Measurements from ENCODE around the gene EFCAB6.

The EFCAB6 gene

GRCh38 chr22:43802897-43803495 lies 9.1 kb downstream of the EFCAB6 start:
- TF ChIP-seq PPARA (CRISPR knock-in tag; IDR thresholded peaks at IDR 0.05; ENCODE audit: borderline replicate concordance) (no peak), TOX (CRISPR knock-in tag; IDR thresholded peaks at IDR 0.05; ENCODE audit: borderline replicate concordance) (no peak), CSRNP3 (CRISPR knock-in tag; IDR thresholded peaks at IDR 0.05) (no peak), ARNTL (CRISPR knock-in tag; IDR thresholded peaks at IDR 0.05; ENCODE audit: borderline replicate concordance, low read depth) (no peak)
- ATAC-seq, result no peak

GRCh38 chr22:43800970-43801369 lies 11.1 kb downstream of the EFCAB6 start:
- TF ChIP-seq ARNTL (CRISPR knock-in tag; IDR thresholded peaks at IDR 0.05; ENCODE audit: borderline replicate concordance, low read depth), result no peak
- TF ChIP-seq ZNF70 (CRISPR knock-in tag; IDR thresholded peaks at IDR 0.05), result no peak
- TF ChIP-seq CREB5 (CRISPR knock-in tag; IDR thresholded peaks at IDR 0.05; ENCODE audit: low read depth), result no peak
- no peak for TF ChIP-seq ZNF8 (CRISPR knock-in tag; IDR thresholded peaks at IDR 0.05)
- no peak for TF ChIP-seq ISL1 (CRISPR knock-in tag; IDR thresholded peaks at IDR 0.05)
- no peak for TF ChIP-seq ZC3H10 (CRISPR knock-in tag; IDR thresholded peaks at IDR 0.05)
- no peak for TF ChIP-seq ZFP3 (CRISPR knock-in tag; IDR thresholded peaks at IDR 0.05)
- no peak for TF ChIP-seq PATZ1 (CRISPR knock-in tag; IDR thresholded peaks at IDR 0.05; ENCODE audit: borderline replicate concordance)
- TF ChIP-seq CSDC2 (CRISPR knock-in tag; IDR thresholded peaks at IDR 0.05), result no peak
- ATAC-seq, result no peak

- no peak for TF ChIP-seq GLIS3 (CRISPR knock-in tag; IDR thresholded peaks at IDR 0.05)
- no peak for TF ChIP-seq ZNF8 (CRISPR knock-in tag; IDR thresholded peaks at IDR 0.05)
- no peak for TF ChIP-seq ARNTL (CRISPR knock-in tag; IDR thresholded peaks at IDR 0.05; ENCODE audit: borderline replicate concordance, low read depth)
- no peak for TF ChIP-seq TSHZ2 (CRISPR knock-in tag; IDR thresholded peaks at IDR 0.05)
- TF ChIP-seq RARB (CRISPR knock-in tag; IDR thresholded peaks at IDR 0.05), result no peak
- TF ChIP-seq CSDC2 (CRISPR knock-in tag; IDR thresholded peaks at IDR 0.05), result no peak
- no peak for TF ChIP-seq TOX (CRISPR knock-in tag; IDR thresholded peaks at IDR 0.05; ENCODE audit: borderline replicate concordance)
- no peak for TF ChIP-seq CSRNP3 (CRISPR knock-in tag; IDR thresholded peaks at IDR 0.05)
- no peak for TF ChIP-seq PATZ1 (CRISPR knock-in tag; IDR thresholded peaks at IDR 0.05; ENCODE audit: borderline replicate concordance)
- TF ChIP-seq PPARA (CRISPR knock-in tag; IDR thresholded peaks at IDR 0.05; ENCODE audit: borderline replicate concordance), result no peak
- TF ChIP-seq ESRRG (CRISPR knock-in tag; IDR thresholded peaks at IDR 0.05), result no peak
- TF ChIP-seq TCF4 (CRISPR knock-in tag; IDR thresholded peaks at IDR 0.05; ENCODE audit: borderline replicate concordance), result no peak
- no peak for TF ChIP-seq CREB5 (CRISPR knock-in tag; IDR thresholded peaks at IDR 0.05; ENCODE audit: low read depth)
- no peak for ATAC-seq
Observed at GRCh38 chr22:43798492-43798891, 13.6 kb downstream of the EFCAB6 start.

Data from SK-N-SH treated with all-trans-retinoic acid at 6 μM for 48 hours (cell line).